Measurements from ENCODE around the gene SDHAF2.
A peak's percentile ranks its signal among the peaks of the same experiment; 100 is the strongest.

DNA sequence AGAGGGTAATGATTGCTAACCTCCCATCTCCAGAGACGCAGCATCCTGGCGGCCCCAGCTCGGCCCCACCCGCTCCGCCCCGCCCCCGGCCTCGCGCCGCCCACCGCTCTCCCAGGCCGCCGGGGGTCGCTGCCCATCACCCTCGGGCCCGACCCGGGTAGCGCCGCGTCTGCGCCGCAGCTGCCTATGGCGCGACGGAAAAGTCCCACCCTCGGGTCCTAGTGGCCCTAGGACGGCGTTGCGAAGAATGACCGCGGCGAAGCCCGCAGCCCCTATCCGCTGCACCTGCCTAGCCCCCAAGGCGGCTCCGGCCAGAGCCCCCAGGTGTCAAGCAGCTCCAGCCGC lies 606 bp upstream of the SDHAF2 start:
- TF ChIP-seq, protein P1, sequence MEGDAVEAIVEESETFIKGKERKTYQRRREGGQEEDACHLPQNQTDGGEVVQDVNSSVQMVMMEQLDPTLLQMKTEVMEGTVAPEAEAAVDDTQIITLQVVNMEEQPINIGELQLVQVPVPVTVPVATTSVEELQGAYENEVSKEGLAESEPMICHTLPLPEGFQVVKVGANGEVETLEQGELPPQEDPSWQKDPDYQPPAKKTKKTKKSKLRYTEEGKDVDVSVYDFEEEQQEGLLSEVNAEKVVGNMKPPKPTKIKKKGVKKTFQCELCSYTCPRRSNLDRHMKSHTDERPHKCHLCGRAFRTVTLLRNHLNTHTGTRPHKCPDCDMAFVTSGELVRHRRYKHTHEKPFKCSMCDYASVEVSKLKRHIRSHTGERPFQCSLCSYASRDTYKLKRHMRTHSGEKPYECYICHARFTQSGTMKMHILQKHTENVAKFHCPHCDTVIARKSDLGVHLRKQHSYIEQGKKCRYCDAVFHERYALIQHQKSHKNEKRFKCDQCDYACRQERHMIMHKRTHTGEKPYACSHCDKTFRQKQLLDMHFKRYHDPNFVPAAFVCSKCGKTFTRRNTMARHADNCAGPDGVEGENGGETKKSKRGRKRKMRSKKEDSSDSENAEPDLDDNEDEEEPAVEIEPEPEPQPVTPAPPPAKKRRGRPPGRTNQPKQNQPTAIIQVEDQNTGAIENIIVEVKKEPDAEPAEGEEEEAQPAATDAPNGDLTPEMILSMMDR (IDR thresholded peaks at IDR 0.05) = peak in 1 of 2 donors; percentile 34
- TF ChIP-seq POLR2A (IDR thresholded peaks at IDR 0.05) = no peak
- no peak for TF ChIP-seq POLR2AphosphoS5 (IDR thresholded peaks at IDR 0.05)
